Measurements from ENCODE around the gene CFAP410.

DNA sequence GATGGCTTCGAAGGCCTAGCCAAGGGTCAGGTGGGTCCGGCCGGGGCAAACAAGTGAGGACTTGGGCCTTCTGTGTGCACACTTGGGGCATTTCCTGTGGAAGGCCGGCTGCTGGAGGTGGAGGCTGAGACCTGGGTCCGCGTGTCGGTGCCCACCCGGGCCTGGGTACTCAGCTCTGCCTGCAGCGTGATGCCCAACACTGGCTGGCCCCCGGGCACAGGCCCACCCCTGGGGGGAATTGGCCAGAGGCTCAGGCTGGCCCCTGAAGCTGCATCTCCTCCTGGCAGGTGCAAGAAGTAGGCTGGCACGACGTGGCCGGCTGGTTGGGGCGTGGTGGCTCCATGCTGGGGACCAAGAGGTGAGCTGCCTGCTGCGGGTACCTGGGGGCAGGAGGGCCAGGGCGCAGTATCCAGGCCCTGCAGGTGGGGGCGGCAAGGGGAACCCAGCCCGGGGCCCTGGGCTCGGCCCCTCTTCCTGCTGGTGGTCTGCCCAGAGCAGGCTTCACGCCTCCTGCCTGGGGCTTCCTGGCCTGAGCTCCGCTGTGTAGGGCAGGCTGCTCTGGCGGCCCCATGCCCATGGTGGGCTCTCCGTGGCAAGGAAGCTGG lies 17.2 kb downstream of the CFAP410 start:
- TF ChIP-seq ARNTL (CRISPR knock-in tag; IDR thresholded peaks at IDR 0.05; ENCODE audit: borderline replicate concordance, low read depth) (no peak), CREB5 (CRISPR knock-in tag; IDR thresholded peaks at IDR 0.05; ENCODE audit: low read depth) (no peak), ZNF8 (CRISPR knock-in tag; IDR thresholded peaks at IDR 0.05) (no peak), TSHZ2 (CRISPR knock-in tag; IDR thresholded peaks at IDR 0.05) (no peak), BACH2 (CRISPR knock-in tag; IDR thresholded peaks at IDR 0.05; ENCODE audit: borderline replicate concordance) (no peak), ZFP3 (CRISPR knock-in tag; IDR thresholded peaks at IDR 0.05) (no peak), RARB (CRISPR knock-in tag; IDR thresholded peaks at IDR 0.05) (no peak), ISL1 (CRISPR knock-in tag; IDR thresholded peaks at IDR 0.05) (no peak)
